Body of pancreas (tissue), 4 donors: ENCODE results near the gene HSPD1.

Source experiments
- POLR2A ChIP-seq, 3 donors: fragments of 450-650 bp; IDR thresholded peaks; one replicate each; pipeline ENCODE4 v1.6.1; 2016; ENCODE audit warnings: antibody characterized with exemption in 3 of 3, mild to moderate bottlenecking in 2 of 3
- TF ChIP-seq, protein P1 (sequence below), 7 experiments: fragments of 450-650 bp in 4 of 7; fragments of 200-600 bp in 3 of 7; sonication (generic) in 3 of 7; IDR thresholded peaks; one replicate each; pipeline ENCODE4 v1.5.1; 2016 to 2019; ENCODE audit warnings: antibody characterized with exemption in 7 of 7

DNA sequence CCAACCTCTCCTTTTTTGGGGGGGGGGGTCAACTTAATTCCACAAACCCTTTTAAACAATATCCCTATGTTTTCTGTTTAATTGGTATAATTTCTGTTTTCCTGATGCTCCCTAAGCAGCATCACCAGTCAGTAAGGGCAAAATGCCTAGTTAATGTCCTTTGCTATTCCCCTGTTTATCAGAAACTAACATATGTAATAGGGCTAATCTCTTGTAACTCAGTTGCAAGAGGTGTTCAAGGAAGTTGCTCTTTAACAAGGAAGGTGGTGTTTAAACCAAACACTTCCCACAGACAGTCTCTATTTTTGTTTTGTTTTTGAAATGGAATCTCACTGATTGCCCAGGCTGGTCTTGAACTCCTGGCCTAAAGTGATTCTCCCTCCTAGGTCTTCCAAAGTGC, 52.8 kb downstream of the HSPD1 start:
- TF ChIP-seq, protein P1, sequence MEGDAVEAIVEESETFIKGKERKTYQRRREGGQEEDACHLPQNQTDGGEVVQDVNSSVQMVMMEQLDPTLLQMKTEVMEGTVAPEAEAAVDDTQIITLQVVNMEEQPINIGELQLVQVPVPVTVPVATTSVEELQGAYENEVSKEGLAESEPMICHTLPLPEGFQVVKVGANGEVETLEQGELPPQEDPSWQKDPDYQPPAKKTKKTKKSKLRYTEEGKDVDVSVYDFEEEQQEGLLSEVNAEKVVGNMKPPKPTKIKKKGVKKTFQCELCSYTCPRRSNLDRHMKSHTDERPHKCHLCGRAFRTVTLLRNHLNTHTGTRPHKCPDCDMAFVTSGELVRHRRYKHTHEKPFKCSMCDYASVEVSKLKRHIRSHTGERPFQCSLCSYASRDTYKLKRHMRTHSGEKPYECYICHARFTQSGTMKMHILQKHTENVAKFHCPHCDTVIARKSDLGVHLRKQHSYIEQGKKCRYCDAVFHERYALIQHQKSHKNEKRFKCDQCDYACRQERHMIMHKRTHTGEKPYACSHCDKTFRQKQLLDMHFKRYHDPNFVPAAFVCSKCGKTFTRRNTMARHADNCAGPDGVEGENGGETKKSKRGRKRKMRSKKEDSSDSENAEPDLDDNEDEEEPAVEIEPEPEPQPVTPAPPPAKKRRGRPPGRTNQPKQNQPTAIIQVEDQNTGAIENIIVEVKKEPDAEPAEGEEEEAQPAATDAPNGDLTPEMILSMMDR (IDR thresholded peaks at IDR 0.05) = no peak
- TF ChIP-seq POLR2A (IDR thresholded peaks at IDR 0.05) = no peak
